ENCODE measurements around the gene BTG1.

DNA sequence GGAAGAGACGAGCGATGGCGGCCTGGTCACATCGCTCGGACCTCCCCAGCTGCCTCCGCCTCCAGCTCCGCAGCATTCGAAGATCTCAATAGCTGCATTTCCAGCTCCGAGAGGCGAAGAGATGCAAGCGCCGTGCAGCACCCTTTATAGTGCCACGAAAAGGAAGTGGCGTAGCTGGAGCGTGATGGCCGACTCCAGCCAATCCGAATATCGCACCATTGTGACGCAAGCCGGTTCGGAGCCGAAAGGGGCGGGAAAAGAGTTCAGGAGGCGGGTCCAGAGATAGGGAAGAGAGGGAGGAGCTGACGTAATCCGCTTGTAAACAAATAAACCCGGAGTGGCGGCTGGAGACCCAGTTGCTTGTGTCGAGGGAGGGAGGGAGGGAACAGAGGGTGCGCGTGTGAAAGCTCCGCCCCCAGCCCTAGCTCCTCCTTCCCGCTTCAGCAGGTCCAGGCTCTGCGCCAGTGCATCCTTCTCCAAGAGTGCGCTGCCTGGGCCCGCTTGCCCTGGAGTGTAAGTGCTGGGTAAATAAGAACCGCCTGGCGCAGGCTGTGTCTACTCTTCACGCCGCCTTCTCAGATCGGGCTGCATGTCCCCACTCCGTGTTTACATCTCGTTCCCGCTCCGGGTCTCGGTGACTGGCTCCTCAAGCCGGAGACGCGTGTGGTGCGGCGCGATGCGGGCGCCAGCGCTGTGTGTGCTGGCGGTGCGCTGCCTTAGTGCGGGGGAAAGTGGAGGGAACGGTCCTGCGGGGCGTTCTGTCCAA, at the start of gene BTG1:
- TF ChIP-seq CTCF (IDR thresholded peaks at IDR 0.05; ENCODE audit: borderline replicate concordance, extremely low read depth, low read length, poor library complexity, severe bottlenecking) (no peak), EZH2 (IDR thresholded peaks at IDR 0.05; ENCODE audit: borderline replicate concordance, low read depth, low read length, severe bottlenecking) (no peak)

Data from DND-41 (cell line).